Placental pericyte (primary cell): ENCODE measurements around the gene CEP20. TPM values are rescaled to one million over a fixed set of nuclear protein-coding genes. Genes with fewer than 3 reads are reported as not detected.

Experiments
- small RNA-seq: library from RNA; depleted of rRNA; stranded (forward); fragments of <200 nt; gene quantifications from one replicate; pipeline ENCODE3, GENCODE V24; 2012; ENCODE audit warnings: low replicate concordance
- total RNA-seq: library from RNA; depleted of rRNA; stranded (reverse); fragments of >200 nt; gene quantifications from 2 replicates; pipeline ENCODE4 v1.2.3, GENCODE V29; 2012

The CEP20 gene, protein sequence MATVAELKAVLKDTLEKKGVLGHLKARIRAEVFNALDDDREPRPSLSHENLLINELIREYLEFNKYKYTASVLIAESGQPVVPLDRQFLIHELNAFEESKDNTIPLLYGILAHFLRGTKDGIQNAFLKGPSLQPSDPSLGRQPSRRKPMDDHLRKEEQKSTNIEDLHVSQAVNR
- 30.9 and 51.4 TPM in 2 replicates for total RNA-seq

GRCh38 chr16:15888072-15888976, at the start of gene CEP20:
Gene CEP20, minus strand, starts transcription at chr16:15888603. Its CDS starts 18 bp downstream, at chr16:15888585.

GRCh38 chr16:15856901-15857698, 31.3 kb downstream of the CEP20 start, which contains the start of gene MYH11:
Gene MYH11, minus strand, starts transcription at chr16:15857028. Its CDS starts 18,776 bp downstream, at chr16:15838252.

Small RNA genes lying within 50 kb of the gene (small RNA-seq; reads per million reads assigned to genes)
- gene RNU6-213P = not detected

Other genes with a start within 250 kb of the CEP20 start
- gene MARF1, start 245.4 kb downstream of the CEP20 start, total RNA-seq = 18.3 and 28.9 TPM in 2 replicates
- 38.3 and 50.3 TPM in 2 replicates for gene NDE1, start 238.4 kb downstream of the CEP20 start, total RNA-seq
- under 0.01 TPM in 2 replicates for gene MYH11, start 31.6 kb downstream of the CEP20 start, total RNA-seq
- gene ABCC1, start 61.0 kb upstream of the CEP20 start, total RNA-seq = 34.1 and 37.6 TPM in 2 replicates